HG02798 (cell line): Measurements from ENCODE around the gene EDIL3.

ENCODE experiments used
- ATAC-seq: cut with Tn5 transposase; IDR thresholded peaks from one replicate; pipeline ENCODE4 v1.9.1; 2021; ENCODE audit warnings: mild to moderate bottlenecking; ENCODE audit not compliant: unreplicated experiment, poor library complexity

The EDIL3 gene, protein sequence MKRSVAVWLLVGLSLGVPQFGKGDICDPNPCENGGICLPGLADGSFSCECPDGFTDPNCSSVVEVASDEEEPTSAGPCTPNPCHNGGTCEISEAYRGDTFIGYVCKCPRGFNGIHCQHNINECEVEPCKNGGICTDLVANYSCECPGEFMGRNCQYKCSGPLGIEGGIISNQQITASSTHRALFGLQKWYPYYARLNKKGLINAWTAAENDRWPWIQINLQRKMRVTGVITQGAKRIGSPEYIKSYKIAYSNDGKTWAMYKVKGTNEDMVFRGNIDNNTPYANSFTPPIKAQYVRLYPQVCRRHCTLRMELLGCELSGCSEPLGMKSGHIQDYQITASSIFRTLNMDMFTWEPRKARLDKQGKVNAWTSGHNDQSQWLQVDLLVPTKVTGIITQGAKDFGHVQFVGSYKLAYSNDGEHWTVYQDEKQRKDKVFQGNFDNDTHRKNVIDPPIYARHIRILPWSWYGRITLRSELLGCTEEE

GRCh38 chr5:84384604-84385575 lies at the start of gene EDIL3:
EDIL3 (minus strand) TSS chr5:84384880; CDS start chr5:84384374, 506 bp downstream.
- no peak for ATAC-seq

DNA sequence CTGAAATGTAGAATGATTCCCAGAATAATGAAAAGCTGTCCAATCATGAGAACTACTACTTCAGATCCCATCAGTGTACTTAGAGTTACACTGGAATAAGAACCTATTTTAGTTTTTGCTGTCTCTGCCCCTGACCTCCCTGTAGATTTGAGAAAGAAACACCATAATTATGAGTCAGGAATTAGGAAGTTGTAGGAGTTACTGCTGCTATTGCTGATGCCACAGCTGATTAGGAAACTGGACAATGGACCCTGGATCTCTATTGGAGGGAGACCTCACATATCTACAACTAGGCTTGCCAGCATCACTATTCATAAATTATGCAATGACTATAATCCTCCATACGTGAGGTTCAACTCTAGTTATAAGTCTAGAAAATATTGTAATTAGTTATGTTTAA lies 48.8 kb upstream of the EDIL3 start:
- no peak for ATAC-seq

DNA sequence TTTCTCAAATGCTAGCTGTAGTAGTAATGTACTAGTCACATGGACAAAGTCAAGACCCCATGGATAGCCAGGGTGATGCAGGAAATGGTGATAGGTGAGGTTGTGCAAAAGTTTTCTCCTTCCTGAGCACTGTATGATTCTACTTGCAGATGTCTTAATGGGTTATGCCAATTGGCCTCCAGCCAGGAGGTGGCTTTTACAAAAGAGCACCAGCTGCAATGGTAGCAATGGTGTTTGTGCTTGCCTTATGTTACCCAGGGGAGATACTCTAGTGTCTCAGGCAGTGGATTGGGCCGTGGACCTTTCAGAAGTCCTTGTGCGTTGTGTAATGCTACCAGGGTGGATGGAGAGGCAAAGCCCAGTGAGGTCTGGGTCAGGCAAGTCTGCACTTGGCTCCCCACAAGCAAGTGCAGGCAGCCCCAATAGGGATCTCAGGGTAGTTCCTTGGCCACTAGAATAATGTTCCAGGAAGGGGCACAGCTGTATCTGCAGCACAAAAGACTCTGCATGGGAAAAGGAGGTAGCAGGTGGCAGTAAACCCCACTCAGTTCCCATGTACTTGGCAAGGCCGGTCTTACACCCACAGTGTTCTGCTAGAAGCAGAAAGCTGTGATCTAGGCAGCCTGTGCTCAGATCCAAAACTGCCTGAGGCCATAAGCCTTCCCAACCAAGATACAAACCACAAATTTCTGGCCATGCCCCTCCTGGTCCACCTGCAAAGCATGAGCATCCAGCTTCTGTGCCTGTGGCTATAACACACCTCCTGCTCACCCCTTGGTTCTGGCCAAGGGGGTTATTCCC lies 46.4 kb upstream of the EDIL3 start:
- ATAC-seq = no peak

- no peak for ATAC-seq
Measured at GRCh38 chr5:84430079-84430478, 45.4 kb upstream of the EDIL3 start.

GRCh38 chr5:84425365-84425881 lies 40.7 kb upstream of the EDIL3 start:
- no peak for ATAC-seq

GRCh38 chr5:84419742-84420141 lies 35.1 kb upstream of the EDIL3 start:
- ATAC-seq = no peak

DNA sequence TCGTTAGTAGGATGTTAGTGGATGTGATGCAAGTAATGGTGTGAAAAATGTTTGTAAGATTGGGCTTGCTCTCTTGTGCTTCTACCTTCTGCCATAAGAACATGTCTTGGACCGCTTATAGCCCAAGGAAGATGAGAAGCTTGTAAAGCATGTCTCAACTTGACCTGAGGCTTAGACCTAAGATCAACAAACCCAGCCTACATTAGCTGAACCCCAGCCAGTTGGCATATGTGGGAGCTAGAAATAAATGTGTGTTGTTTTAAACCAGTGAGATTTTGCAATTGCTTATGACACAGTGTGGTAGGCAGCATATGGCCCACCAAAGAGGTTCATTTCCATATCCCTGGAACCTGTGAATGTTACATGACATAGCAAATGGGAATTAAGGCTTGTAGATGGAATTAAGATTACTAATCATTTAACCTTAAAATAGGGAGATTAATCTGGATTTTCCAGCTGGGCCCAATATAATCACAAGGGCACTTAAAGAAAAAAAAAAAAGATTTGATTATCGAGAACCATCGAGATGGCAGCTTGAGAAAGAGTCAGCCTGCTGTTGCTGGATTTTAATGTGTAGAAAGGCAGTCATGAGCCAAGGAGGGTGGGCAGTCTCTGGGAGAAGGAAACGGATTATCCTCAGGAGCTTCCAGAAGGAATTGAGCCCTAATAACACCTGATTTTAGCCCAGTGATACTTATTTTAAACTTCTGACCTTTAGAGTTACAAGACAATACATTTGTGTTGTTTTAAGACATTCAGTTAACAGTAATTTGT lies 27.3 kb upstream of the EDIL3 start:
- no peak for ATAC-seq

GRCh38 chr5:84406111-84406510 lies 21.4 kb upstream of the EDIL3 start:
- ATAC-seq = no peak

DNA sequence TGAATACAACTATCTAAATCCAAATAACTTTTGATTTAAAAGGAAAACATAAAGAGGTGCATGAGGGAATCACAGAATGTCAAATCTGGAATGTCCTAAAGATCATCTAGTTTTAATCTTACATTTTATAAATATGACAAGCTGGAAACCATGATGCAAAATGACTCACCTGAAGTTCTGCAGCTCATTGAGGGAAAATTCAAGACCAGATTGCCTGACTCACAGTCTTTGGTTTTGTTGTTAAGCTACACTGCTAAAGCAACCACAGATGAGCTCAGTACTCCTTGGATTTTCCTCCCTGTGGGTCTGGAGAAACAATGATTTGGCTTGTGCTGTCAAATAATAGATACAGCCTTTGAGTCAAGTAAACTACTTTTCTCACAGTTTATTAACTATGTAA lies 19.1 kb upstream of the EDIL3 start:
- no peak for ATAC-seq

DNA sequence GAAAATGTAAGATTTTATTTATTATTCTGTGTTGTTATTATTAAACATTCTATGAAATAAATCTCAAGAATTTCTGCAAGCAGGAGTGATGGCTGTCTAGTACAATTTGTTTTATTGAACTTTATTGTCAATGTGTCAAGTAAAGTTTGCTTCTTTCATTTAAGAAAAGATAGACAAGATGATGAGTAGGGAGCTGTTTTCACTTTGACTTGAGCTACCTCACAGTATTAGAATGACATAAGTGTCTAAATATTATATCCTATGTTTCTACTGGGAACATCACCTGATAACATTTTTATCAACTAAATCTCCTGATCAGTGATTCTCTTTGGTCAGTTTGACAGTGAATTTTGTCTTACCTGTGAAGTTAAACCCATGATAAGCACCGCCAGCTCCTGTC lies 12.7 kb upstream of the EDIL3 start:
- ATAC-seq = no peak

DNA sequence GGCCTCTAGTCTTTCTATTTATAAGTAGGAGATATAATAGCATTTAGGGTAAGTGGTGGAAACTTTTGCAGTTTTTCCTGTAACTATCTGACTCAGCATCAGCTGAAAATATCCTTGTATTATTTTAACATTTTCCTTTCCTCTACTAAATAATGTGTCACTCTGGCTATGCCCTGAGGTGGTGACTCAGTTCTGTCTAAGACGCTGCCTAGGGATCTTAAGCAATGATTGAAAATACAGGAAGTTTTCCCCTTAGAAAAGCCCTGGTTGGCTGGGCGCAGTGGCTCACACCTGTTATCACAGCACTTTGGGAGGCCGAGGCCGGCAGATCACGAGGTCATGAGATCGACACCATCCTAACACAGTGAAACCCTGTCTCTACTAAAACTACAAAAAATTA lies 9.3 kb upstream of the EDIL3 start:
- no peak for ATAC-seq

DNA sequence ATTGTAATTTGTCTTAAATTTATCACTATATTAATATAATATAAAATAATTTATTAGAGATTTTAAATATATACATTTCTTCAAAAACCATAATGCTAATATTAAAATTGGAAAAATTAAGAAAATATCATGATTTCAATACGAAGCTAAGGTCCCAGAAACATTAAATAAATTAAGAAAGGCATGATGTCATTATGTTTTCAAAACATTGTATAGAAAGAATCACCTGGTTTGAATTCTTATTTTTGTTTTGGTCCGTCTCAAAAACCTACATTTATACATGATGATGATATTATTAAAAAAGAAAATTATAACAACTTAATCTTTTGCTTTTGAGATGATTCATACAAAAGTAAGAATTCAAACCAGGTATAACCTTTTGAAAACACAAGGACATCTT lies 8.2 kb upstream of the EDIL3 start:
- ATAC-seq = no peak

GRCh38 chr5:84385705-84386104 lies 1.0 kb upstream of the EDIL3 start:
- no peak for ATAC-seq

DNA sequence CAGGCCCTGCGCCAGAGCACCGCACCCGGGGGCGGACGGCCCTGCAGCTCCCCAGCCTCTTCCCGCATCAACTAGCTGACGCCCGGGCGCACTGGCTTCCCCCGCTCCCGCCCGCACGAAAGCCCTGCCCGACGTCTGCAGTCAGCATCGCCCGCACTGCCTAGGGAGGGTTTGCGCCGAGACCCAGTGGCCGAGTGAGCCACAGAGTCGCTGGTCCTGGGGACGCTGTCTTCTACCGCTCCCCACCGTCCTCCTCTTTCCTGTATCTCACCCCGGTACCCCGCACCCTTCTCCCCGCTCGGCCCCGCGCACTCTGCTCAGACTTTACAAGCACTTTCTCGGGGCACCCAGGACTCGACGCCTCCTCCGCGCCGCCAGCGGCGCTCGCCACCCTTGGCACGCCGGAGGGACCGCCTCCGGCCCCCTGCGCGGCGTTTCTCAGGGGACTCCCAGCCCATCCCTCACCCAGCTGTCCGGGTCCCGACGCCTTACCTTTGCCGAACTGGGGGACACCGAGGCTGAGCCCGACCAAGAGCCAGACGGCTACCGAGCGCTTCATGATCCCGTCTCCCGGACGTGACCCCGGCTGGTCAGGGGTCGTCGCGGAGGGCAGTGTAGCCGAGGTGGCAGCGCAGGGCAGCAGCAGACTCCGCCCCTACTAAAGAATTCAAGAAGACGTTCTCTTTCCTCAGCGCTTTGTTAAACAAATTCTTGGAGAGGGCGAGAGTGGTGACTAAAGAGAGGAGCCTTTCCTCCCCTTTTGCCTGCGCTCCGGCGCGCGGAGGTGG lies 670 bp downstream of the EDIL3 start:
- ATAC-seq = no peak

- no peak for ATAC-seq
Measured at GRCh38 chr5:84383296-84383815, 1.3 kb downstream of the EDIL3 start.

DNA sequence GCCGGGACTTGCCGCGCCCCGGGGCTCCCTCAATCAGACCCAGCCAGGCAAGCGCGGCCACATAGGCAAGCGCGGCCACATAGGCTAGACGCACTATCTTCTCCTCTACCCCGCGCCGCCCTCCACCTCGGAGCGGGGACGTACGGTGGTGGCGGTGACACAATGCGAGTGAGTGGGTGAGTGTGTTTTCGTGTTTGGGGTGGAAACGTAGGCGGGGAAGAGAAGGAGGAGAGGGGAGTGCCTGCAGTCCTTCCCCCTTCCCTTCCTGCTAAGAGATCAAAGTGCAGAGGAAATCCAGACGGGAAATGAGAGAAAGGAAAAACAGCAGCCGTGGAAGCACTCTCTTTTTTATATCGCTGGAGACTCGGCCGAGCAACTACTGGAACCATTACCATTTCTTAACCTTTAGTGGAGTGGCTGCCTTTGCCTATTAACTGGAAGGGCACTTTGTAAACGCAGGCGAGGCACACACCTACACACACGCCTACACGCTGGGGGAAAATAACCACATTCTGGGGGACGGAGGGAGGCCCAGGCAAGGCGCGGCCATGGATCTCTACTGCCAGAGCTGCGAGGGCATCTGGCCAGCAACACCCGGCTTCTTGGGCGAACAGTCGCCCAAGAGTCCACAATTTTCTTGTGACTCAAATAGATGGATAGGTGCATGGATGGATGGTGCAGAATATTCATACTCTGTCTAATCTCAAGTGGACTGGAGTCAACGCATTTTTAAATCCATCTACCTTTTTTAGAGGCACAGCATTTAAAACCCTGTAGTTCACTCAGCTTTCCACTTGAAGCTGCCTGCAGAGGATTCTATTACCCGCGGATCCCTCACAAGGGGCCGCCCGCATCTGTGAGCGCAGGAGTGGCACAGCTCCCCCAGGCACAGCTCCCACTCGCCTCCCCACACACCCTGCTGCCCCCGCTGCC lies 2.1 kb downstream of the EDIL3 start:
- ATAC-seq = no peak
